HEK293T (cell line): ENCODE data around the gene C2orf68.

Experiments
- FOXM1 ChIP-seq: fragments of 450-650 bp; IDR thresholded peaks from 2 replicates; pipeline ENCODE4 v1.6.1; 2017; ENCODE audit warnings: mild to moderate bottlenecking, borderline replicate concordance
- L3MBTL2 ChIP-seq: fragments of 450-650 bp; conservative IDR thresholded peaks from 2 replicates; pipeline ENCODE4 v1.6.1; 2016; ENCODE audit warnings: mild to moderate bottlenecking
- NFRKB ChIP-seq: fragments of 450-650 bp; IDR thresholded peaks from 2 replicates; pipeline ENCODE4 v1.6.1; 2016; ENCODE audit warnings: mild to moderate bottlenecking, moderate library complexity
- SUZ12 ChIP-seq: fragments of 450-650 bp; IDR thresholded peaks from 2 replicates; pipeline ENCODE4 v1.6.1; 2016; ENCODE audit warnings: mild to moderate bottlenecking

- TF ChIP-seq SUZ12 (no peak), L3MBTL2 (no peak), NFRKB (no peak), FOXM1 (no peak)
Measured at GRCh38 chr2:85648619-85649018, 36.8 kb upstream of the C2orf68 start.
